Measurements from ENCODE around the gene CIRBP.
"Not testable (repeated sequence)": the region's sequence is repeated elsewhere in the genome, so short reads cannot be mapped to it uniquely, and the experiment has no call there.

The CIRBP gene

GRCh38 chr19:1293782-1294604 is 24.9 kb downstream of the CIRBP start:
- DNase-seq: no peak

GRCh38 chr19:1294688-1295087 is 25.6 kb downstream of the CIRBP start:
- no peak for DNase-seq

- DNase-seq: peak; percentile 66
Measured at GRCh38 chr19:1295169-1296012, 26.3 kb downstream of the CIRBP start.

- no peak for DNase-seq
Measured at GRCh38 chr19:1296078-1296477, 26.9 kb downstream of the CIRBP start.

GRCh38 chr19:1296575-1297271 is 27.6 kb downstream of the CIRBP start:
- no peak for DNase-seq

- no peak for DNase-seq
Measured at GRCh38 chr19:1298235-1298634, 29.1 kb downstream of the CIRBP start.

GRCh38 chr19:1299801-1300200 is 30.7 kb downstream of the CIRBP start:
- DNase-seq: no peak

- no peak for DNase-seq
Measured at GRCh38 chr19:1300744-1301490, 31.8 kb downstream of the CIRBP start.

- no peak for DNase-seq
Measured at GRCh38 chr19:1302533-1303239, 33.6 kb downstream of the CIRBP start.

- DNase-seq: no peak
Measured at GRCh38 chr19:1304197-1304924, 35.2 kb downstream of the CIRBP start.

GRCh38 chr19:1305354-1305753 is 36.2 kb downstream of the CIRBP start:
- DNase-seq: not testable (repeated sequence)

- DNase-seq: no peak
Measured at GRCh38 chr19:1307320-1307719, 38.2 kb downstream of the CIRBP start.

- no peak for DNase-seq
Measured at GRCh38 chr19:1307755-1308303, 38.7 kb downstream of the CIRBP start.

- DNase-seq: no peak
Measured at GRCh38 chr19:1308718-1309117, 39.6 kb downstream of the CIRBP start.

- no peak for DNase-seq
Measured at GRCh38 chr19:1309977-1310852, 41.1 kb downstream of the CIRBP start.

- DNase-seq: no peak
Measured at GRCh38 chr19:1310853-1311180, 41.7 kb downstream of the CIRBP start.

- no peak for DNase-seq
Measured at GRCh38 chr19:1311543-1312091, 42.5 kb downstream of the CIRBP start.

- DNase-seq: no peak
Measured at GRCh38 chr19:1312767-1313694, 43.9 kb downstream of the CIRBP start.
